Mammary epithelial cell (primary cell): Measurements from ENCODE around the gene KLHL13.

ENCODE experiments used
- CTCF ChIP-seq, 2 donors: IDR thresholded peaks in 1 of 2; conservative IDR thresholded peaks in 1 of 2; 2 replicates each; pipeline ENCODE4 v1.5.1; 2011 to 2012; ENCODE audit warnings: inconsistent platforms in 2 of 2, low read length in 2 of 2, mild to moderate bottlenecking in 2 of 2, control low read depth in 1 of 2, low read depth in 1 of 2; ENCODE audit not compliant: insufficient read depth in 1 of 2; ENCODE audit errors: extremely low read depth in 1 of 2
- EZH2 ChIP-seq: IDR thresholded peaks from 2 replicates; pipeline ENCODE4 v1.6.1; 2012; ENCODE audit warnings: low read length, inconsistent platforms, borderline replicate concordance

- TF ChIP-seq EZH2 = no peak
- no peak for TF ChIP-seq CTCF (conservative IDR thresholded peaks at IDR 0.05 in 1 of 2, IDR thresholded peaks at IDR 0.05 in 1 of 2; ENCODE audit: extremely low read depth in 1 of 2, insufficient read depth in 1 of 2, low read depth in 1 of 2, low read length in 2 of 2)
These were observed 39.8 kb upstream of the KLHL13 start for GRCh38 chrX:118156254-118156952.
